Sigmoid colon (tissue), 4 donors: ENCODE results near the gene PPM1L.

Experiments
- CTCF ChIP-seq, 4 experiments: fragments of 450-650 bp in 3 of 4; fragments of 200-600 bp in 1 of 4; IDR thresholded peaks; one replicate each; pipeline ENCODE4 v1.5.1; 2016 to 2019; ENCODE audit warnings: antibody characterized with exemption in 4 of 4, mild to moderate bottlenecking in 3 of 4, moderate library complexity in 2 of 4
- EP300 ChIP-seq, 4 donors: sonication (generic); formaldehyde crosslinking; IDR thresholded peaks; one replicate each; pipeline ENCODE4 v1.6.1; 2017; ENCODE audit warnings: antibody characterized with exemption in 4 of 4
- POLR2A ChIP-seq, 2 donors: fragments of 450-650 bp; IDR thresholded peaks; one replicate each; pipeline ENCODE4 v1.6.1; 2016; ENCODE audit warnings: antibody characterized with exemption in 2 of 2, mild to moderate bottlenecking in 2 of 2, moderate library complexity in 2 of 2
- POLR2AphosphoS5 ChIP-seq, 4 donors: sonication (generic); formaldehyde crosslinking; IDR thresholded peaks; one replicate each; pipeline ENCODE4 v1.6.1; 2017; ENCODE audit warnings: antibody characterized with exemption in 4 of 4

DNA sequence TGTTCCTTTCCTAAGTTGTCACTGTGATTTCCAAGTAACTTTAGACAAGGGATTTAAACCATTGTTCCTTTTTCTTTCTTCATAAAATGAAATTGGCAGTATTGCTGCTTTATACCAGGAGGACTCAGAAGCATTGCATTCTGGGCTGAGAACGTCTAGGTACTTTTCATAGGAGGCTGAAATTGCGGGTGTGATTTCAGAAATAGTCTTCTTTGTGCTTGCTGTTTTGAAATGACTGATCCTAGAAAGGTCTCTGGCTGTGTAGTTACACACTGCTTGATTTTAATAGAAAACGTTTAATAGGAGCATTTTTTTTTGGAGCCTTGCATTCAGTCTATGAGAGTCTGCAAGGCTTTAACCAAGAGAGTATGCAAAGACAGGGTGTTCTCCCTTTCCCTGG lies 56.3 kb downstream of the PPM1L start:
- TF ChIP-seq POLR2A (IDR thresholded peaks at IDR 0.05) (no peak), CTCF (IDR thresholded peaks at IDR 0.05) (no peak), EP300 (IDR thresholded peaks at IDR 0.05) (no peak), POLR2AphosphoS5 (IDR thresholded peaks at IDR 0.05) (no peak)
